Fibroblast of villous mesenchyme (primary cell): ENCODE data around the gene C2orf49. TPM values are rescaled to one million over a fixed set of nuclear protein-coding genes. Genes with fewer than 3 reads are reported as not detected.
A peak's percentile ranks its signal among the peaks of the same experiment; 100 is the strongest.
"Not testable (repeated sequence)": the region's sequence is repeated elsewhere in the genome, so short reads cannot be mapped to it uniquely, and the experiment has no call there.

Source experiments
- DNase-seq: peaks from one replicate; pipeline ENCODE4 v3.0.0-alpha.2; 2010; ENCODE audit warnings: low read depth
- H3K4me3 ChIP-seq: 2 replicates; pipeline ENCODE4 v1.5.1; 2011; ENCODE audit warnings: low read depth, mild to moderate bottlenecking, low read length
- total RNA-seq: library from RNA; depleted of rRNA; stranded (reverse); fragments of >200 nt; gene quantifications from 2 replicates; pipeline ENCODE4 v1.2.3, GENCODE V29; 2012
- TF ChIP-seq, protein P1 (sequence below): IDR thresholded peaks from 2 replicates; pipeline ENCODE4 v1.5.1; 2012; ENCODE audit warnings: low read depth, mild to moderate bottlenecking, low read length; ENCODE audit not compliant: insufficient read depth

C2orf49 gene
- total RNA-seq, 1 donor = 23.7 TPM

DNA sequence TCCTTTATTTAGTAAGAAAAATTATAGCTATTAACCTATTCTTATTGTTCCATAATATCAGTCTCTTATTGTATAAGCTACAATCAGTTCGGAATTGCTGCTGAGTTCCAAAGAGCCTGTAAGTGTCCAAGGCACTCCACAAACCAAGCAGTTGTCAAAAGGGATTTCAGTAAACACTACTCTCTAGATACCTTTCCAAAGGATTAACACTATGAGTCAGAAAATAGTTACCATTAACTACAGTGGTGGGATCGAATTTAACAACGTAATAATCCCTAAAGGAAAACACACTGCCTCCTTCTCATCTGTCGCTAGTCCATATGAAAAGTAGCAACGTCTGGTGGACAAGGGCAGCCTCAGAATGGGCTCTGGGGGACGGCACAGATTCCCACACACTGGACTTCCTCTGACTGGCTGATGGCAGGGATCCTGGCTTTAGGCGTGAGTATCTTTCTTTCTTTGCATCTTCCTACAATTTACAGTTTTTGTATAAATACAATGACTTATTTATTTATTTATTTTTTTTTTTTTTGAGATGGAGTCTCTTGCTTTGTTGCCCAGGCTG lies 16.6 kb upstream of the C2orf49 start:
- TF ChIP-seq, protein P1, sequence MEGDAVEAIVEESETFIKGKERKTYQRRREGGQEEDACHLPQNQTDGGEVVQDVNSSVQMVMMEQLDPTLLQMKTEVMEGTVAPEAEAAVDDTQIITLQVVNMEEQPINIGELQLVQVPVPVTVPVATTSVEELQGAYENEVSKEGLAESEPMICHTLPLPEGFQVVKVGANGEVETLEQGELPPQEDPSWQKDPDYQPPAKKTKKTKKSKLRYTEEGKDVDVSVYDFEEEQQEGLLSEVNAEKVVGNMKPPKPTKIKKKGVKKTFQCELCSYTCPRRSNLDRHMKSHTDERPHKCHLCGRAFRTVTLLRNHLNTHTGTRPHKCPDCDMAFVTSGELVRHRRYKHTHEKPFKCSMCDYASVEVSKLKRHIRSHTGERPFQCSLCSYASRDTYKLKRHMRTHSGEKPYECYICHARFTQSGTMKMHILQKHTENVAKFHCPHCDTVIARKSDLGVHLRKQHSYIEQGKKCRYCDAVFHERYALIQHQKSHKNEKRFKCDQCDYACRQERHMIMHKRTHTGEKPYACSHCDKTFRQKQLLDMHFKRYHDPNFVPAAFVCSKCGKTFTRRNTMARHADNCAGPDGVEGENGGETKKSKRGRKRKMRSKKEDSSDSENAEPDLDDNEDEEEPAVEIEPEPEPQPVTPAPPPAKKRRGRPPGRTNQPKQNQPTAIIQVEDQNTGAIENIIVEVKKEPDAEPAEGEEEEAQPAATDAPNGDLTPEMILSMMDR = no peak
- peak; percentile 77 for DNase-seq
- no peak overlapping the region for H3K4me3 ChIP-seq

DNA sequence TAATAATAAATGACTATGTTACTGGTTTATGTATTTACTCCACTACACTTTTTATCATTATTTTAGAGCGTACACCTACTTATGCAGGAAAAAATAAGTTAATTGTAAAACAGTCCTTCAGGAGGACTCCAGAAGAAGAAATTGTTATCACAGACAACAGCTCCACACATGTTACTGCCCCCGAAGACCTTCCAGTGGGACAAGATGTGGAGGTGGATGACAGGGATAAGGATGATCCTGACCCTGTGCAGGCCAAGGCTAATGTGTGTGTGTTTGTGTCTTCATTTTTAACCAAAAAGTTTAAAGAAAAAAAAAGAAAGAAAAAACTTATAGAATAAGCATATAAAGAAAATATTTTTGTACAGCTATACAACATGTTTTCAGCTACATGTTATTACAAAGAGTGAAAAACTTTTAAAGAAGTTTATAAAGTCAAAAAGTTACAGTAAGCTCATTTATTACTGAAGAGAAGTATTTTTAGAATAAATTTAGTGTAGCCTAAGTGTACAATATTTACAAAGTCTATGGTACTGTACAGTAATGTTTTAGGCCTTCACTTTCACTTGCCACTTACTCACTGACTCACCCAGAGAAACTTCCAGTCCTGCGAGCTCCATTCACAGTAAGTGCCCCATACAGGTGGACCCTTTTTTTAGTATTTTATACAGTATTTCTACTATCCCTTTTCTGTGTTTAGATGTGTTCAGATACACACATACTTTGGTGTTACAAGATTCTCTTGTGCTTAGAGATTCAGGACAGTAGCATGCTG lies 15.3 kb upstream of the C2orf49 start:
- no peak for DNase-seq
- TF ChIP-seq, protein P1 = no peak
- H3K4me3 ChIP-seq = no peak overlapping the region

DNA sequence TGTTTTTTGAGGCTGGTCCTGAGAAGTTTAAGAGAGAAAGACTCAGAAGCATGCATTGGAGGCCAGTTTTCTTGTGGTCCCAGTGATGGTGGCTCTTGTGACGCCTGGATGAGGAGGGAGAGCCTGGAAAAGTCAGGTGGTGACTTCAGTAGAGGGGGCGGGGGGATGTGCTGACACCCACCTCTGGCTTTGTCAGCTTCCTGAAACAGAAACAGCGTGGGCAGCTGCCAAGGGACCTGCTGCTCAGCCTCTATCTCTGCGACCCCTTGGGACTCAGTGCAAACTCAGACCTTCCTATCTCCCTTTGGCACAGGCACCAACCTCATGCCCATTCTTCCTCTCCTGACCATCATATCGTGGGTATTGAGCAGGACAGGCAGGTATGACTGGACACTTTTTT lies 14.2 kb upstream of the C2orf49 start:
- TF ChIP-seq, protein P1 = no peak
- DNase-seq = no peak
- H3K4me3 ChIP-seq = no peak overlapping the region

DNA sequence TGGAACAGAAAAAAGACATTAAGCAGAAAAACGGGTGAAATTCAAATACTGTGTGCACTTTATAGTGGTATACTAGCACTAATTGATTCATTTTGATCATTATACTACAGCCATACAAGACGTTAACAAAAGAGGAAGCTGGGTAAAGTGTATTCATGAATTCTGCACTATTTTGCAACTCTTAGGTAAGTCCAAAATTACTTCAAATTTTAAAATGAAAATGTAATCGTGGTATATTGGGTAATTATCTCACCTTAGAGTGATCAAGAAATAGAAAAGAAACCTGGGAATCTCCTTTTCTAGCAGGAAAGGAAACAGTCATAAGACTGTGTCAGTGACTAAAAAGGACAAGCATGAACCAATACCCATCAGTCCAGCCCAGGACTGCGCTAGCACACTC lies 13.2 kb upstream of the C2orf49 start:
- DNase-seq = no peak
- TF ChIP-seq, protein P1 = no peak
- no peak overlapping the region for H3K4me3 ChIP-seq

DNA sequence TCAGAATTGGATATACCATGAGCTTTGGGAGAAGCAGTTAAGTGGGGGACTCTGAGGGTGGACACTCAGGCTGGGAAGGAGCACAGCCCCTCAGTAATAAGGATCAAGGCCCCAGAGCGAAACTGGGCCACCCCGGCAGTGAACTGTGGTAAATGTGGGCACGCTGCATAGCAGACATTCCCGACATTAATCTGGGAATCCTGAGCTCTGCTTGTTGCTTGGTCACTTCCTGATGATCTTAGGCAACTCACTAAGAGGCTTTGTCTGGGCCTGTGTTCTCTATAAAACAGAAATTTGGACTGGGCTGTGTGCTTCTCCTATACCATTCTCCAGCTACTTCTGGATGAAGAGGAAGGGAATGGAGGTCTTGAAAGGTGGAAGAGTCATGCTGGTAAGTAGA lies 12.6 kb upstream of the C2orf49 start:
- H3K4me3 ChIP-seq = peak overlapping the region; percentile 32
- TF ChIP-seq, protein P1 = no peak
- peak; percentile 90 for DNase-seq

DNA sequence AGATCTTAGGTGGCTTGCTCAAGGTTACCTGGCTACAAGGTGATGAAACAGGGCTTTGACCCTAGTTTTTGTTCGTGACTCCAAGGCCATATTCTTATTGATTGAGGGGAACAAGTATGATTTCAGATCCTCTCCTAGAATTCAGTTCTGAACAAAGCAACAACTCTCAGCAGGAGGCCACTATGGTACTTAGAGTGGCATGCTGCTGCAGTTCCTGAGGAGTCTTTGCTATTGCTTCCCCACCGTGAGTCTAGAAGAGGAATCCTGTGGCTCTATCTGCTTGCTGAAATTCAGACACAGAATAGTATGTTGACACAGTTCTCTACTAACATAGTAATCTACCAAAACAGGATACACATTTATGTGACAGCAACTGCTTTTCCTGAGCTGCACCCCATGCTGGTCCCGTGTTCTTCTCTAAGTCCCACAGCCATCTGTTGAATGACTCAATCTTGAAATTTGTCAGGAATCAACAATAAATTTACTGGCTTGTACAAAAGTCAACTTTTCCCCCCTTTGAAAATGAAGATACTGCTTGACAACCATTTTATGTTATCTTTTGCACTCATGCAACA lies 11.9 kb upstream of the C2orf49 start:
- DNase-seq = peak; percentile 95
- TF ChIP-seq, protein P1 = no peak
- no peak overlapping the region for H3K4me3 ChIP-seq

DNA sequence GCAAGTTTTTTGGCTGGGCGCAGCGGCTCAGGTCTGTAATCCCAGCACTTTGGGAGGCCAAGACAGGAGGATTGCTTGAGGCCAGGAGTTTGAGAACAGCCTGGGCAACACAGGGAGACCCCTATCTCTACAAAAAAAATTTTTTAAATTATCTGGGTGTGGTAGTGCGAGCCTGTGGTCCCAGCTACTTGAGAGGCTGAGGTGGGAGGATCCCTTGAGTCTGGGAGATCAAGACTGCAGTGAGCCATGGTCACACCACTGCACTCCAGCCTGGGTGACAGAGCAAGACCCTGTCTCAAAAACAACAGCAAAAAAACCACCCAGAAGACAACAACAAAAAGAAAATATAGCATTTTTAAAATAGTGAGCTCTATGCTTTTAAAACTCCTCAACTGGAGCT lies 10.1 kb upstream of the C2orf49 start:
- DNase-seq, H3K4me3 ChIP-seq: not testable (repeated sequence)
